Measurements from ENCODE around the gene PCDHB4.
"Not testable (repeated sequence)": the region's sequence is repeated elsewhere in the genome, so short reads cannot be mapped to it uniquely, and the experiment has no call there.

Gene PCDHB4

DNA sequence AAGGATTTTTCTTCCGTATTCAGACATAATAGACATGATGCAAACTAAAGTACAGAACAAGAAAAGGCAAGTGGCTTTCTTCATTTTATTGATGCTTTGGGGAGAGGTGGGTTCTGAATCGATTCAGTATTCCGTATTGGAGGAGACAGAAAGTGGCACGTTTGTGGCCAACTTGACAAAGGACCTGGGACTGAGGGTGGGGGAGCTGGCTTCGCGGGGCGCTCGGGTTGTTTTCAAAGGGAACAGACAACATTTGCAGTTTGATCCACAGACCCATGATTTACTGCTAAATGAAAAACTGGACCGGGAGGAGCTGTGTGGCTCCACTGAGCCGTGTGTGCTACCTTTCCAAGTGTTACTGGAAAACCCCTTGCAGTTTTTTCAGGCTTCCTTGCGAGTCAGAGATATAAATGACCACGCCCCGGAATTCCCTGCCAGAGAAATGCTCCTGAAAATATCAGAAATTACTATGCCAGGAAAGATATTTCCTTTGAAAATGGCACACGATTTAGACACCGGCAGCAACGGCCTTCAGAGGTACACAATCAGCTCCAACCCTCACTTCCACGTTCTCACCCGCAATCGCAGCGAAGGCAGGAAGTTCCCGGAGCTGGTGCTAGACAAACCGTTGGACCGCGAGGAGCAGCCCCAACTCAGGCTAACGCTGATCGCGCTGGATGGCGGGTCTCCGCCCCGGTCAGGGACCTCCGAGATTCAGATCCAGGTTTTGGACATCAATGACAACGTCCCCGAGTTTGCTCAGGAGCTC, 28.8 kb downstream of the PCDHB4 start:
- no peak for DNase-seq (ENCODE audit: low spot score)

DNA sequence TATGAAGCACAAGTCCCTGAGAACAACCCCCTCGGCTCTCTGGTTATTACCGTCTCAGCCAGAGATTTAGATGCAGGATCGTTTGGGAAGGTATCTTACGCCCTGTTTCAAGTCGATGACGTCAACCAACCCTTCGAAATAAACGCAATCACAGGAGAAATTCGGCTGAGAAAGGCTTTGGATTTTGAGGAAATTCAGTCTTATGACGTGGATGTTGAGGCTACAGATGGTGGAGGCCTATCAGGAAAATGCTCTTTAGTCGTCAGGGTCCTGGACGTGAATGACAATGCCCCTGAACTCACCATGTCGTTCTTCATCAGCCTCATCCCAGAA, 29.3 kb downstream of the PCDHB4 start:
- DNase-seq (ENCODE audit: low spot score), result no peak

DNA sequence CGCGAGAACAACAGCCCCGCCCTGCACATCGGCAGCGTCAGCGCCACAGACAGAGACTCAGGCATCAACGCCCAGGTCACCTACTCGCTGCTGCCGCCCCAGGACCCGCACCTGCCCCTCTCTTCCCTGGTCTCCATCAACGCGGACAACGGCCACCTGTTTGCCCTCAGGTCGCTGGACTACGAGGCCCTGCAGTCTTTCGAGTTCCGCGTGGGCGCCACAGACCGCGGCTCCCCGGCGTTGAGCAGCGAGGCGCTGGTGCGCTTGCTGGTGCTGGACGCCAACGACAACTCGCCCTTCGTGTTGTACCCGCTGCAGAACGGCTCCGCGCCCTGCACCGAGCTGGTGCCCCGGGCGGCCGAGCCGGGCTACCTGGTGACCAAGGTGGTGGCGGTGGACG, 30.0 kb downstream of the PCDHB4 start:
- not testable (repeated sequence) for DNase-seq (ENCODE audit: low spot score)

DNA sequence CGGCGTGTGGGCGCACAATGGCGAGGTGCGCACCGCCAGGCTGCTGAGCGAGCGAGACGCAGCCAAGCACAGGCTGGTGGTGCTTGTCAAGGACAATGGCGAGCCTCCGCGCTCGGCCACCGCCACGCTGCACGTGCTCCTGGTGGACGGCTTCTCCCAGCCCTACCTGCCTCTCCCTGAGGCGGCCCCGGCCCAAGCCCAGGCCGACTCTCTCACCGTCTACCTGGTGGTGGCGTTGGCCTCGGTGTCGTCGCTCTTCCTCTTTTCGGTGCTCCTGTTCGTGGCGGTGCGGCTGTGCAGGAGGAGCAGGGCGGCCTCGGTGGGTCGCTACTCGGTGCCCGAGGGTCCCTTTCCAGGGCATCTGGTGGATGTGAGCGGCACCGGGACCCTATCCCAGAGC, 30.5 kb downstream of the PCDHB4 start:
- not testable (repeated sequence) for DNase-seq (ENCODE audit: low spot score)

DNA sequence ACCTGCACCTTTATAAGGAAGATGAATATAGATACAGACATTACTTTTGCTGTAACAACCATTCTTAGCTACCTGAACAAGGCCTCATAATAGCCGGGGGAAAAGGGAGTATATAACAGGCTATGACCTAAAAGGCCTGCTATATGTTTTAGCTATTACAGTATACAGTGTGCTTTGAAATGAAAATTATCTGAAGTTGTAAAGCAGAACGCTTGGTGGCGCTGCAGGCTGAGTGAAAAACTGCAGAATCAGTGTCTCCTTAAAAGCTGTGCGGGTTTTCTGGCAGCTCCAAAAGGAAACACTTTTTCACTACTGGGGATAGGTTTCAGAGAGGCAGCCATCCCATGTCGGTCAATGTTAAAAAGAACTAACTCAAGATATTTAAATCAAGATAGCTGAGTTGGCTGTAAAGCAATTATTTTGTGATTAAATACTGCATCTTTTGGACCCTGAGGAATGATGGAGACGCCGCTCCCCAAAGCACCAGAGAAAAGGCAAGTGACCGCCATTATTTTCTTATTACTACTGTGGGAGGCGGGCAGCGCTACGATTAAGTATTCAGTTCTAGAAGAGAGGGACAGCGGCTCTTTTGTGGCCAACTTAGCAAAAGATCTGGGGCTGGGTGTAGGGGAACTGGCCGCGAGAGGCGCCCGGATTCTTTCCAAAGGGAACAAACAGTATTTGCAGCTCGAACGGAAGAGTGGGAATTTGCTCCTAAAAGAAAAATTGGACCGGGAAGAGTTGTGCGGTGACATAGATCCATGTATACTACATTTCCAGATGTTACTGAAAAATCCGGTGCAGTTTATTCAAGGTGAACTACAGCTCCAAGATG, 34.1 kb downstream of the PCDHB4 start:
- DNase-seq (ENCODE audit: low spot score), result peak; percentile 59

- not testable (repeated sequence) for DNase-seq (ENCODE audit: low spot score)
Measured at GRCh38 chr5:141157356-141157755, 35.7 kb downstream of the PCDHB4 start.

DNA sequence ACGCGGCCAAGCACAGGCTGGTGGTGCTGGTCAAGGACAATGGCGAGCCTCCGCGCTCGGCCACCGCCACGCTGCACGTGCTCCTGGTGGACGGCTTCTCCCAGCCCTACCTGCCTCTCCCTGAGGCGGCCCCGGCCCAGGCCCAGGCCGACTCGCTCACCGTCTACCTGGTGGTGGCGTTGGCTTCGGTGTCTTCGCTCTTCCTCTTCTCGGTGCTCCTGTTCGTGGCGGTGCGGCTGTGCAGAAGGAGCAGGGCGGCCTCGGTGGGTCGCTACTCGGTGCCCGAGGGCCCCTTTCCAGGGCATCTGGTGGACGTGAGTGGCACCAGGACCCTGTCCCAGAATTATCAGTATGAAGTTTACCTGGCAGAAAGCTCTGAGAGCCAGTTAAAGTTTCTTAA, 36.3 kb downstream of the PCDHB4 start:
- DNase-seq (ENCODE audit: low spot score), result not testable (repeated sequence)

GRCh38 chr5:141172381-141173204, 51.0 kb downstream of the PCDHB4 start, which contains the start of gene PCDHB7:
PCDHB7 (plus strand) TSS chr5:141172644; CDS start chr5:141172836, 192 bp downstream.
- DNase-seq (ENCODE audit: low spot score), result peak; percentile 36

DNA sequence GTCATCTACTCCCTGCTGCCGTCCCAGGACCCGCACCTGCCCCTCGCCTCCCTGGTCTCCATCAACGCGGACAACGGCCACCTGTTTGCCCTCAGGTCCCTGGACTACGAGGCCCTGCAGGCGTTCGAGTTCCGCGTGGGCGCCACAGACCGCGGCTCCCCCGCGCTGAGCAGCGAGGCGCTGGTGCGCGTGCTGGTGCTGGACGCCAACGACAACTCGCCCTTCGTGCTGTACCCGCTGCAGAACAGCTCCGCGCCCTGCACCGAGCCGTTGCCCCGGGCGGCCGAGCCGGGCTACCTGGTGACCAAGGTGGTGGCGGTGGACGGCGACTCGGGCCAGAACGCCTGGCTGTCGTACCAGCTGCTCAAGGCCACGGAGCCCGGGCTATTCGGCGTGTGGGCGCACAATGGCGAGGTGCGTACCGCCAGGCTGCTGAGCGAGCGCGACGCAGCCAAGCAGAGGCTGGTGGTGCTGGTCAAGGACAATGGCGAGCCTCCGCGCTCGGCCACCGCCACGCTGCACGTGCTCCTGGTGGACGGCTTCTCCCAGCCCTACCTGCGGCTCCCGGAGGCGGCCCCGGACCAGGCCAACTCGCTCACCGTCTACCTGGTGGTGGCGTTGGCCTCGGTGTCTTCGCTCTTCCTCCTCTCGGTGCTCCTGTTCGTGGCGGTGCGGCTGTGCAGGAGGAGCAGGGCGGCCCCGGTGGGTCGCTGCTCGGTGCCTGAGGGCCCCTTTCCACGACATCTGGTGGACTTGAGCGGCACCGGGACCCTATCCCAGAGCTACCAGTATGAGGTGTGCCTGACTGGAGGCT, 52.9 kb downstream of the PCDHB4 start:
- not testable (repeated sequence) for DNase-seq (ENCODE audit: low spot score)
